GM12878 (cell line): Measurements from ENCODE around the gene RPS5. TPM values are rescaled to one million over a fixed set of nuclear protein-coding genes. Genes with fewer than 3 reads are reported as not detected.
"Not testable (repeated sequence)": the region's sequence is repeated elsewhere in the genome, so short reads cannot be mapped to it uniquely, and the experiment has no call there.

Experiments
- ATAC-seq: fragments of 200-7000 bp; cut with Tn5 transposase; 3 replicates; pipeline ENCODE4 v1.9.1; 2020; ENCODE audit warnings: mild to moderate bottlenecking, moderate library complexity
- BruUV-seq: library from RNA; stranded (reverse); fragments of 400-500 nt; replicated peaks from 2 replicates; lab custom pipeline; 2021; lab: Mats Ljungman, UMichigan
- CTCF ChIA-PET: fragments of 300-600 bp; sonication (Branson Sonifier 250); formaldehyde crosslinking; extraction: SDS; loops from one replicate; lab custom pipeline; 2021; ENCODE audit warnings: inconsistent platforms; lab: Yijun Ruan, JAX
- POLR2A ChIA-PET: fragments of 350-600 bp; formaldehyde crosslinking; extraction: SDS; loops from one replicate; lab custom pipeline; 2021; ENCODE audit warnings: inconsistent platforms; lab: Charles Lee
- RAD21 ChIA-PET: fragments of 300-600 bp; sonication (Branson Sonifier 250); formaldehyde crosslinking; loops from one replicate; lab custom pipeline; 2023; ENCODE audit warnings: antibody characterized with exemption; ENCODE audit not compliant: unreplicated experiment; lab: Charles Lee
- SMC1A ChIA-PET: fragments of 300-600 bp; sonication (Branson Sonifier 250); formaldehyde crosslinking; loops from one replicate; lab custom pipeline; 2023; ENCODE audit not compliant: unreplicated experiment, uncharacterized antibody; lab: Charles Lee
- DNase-seq: peaks from one replicate; pipeline ENCODE4 v3.0.0-alpha.2; 2011; ENCODE audit warnings: low read depth, low spot score
- FAIRE-seq: peaks from 3 replicates; lab custom pipeline; 2011; peaks lifted over from hg19 to GRCh38; lab: Jason Lieb, UNC
- H2AFZ ChIP-seq: 2 replicates; pipeline ENCODE4 v1.6.0; 2011; ENCODE audit warnings: low read depth, low read length, control low read depth; ENCODE audit not compliant: control insufficient read depth
- H3K27ac ChIP-seq: 2 replicates; pipeline ENCODE4 v1.5.1; 2011; ENCODE audit warnings: control low read depth; ENCODE audit not compliant: control insufficient read depth, insufficient read depth
- H3K27me3 ChIP-seq, 2 experiments: replicated peaks in 1 of 2; 2 replicates each; pipeline versions ENCODE4 v1.6.0 to v1.6.1; 2011; ENCODE audit warnings: low read length in 1 of 2; ENCODE audit not compliant: control insufficient read depth in 2 of 2, insufficient read depth in 2 of 2
- H3K36me3 ChIP-seq, 2 experiments: 2 replicates each; pipeline ENCODE4 v1.5.1; 2011; ENCODE audit warnings: low read length in 1 of 2; ENCODE audit not compliant: control insufficient read depth in 2 of 2, insufficient read depth in 2 of 2
- H3K4me1 ChIP-seq: 2 replicates; pipeline ENCODE4 v1.6.1; 2011; ENCODE audit warnings: mild to moderate bottlenecking, low read length, moderate library complexity, mixed read lengths; ENCODE audit not compliant: control insufficient read depth, insufficient read depth
- H3K4me2 ChIP-seq: 2 replicates; pipeline ENCODE4 v1.6.0; 2011; ENCODE audit warnings: control low read depth; ENCODE audit not compliant: control insufficient read depth, insufficient read depth
- H3K4me3 ChIP-seq: fragments of 200-600 bp; sonication (generic); 2 replicates; pipeline ENCODE4 v1.5.1; 2016
- H3K79me2 ChIP-seq: 2 replicates; pipeline ENCODE4 v1.6.0; 2011; ENCODE audit warnings: low read length; ENCODE audit not compliant: control insufficient read depth, insufficient read depth
- H3K9ac ChIP-seq: 2 replicates; pipeline ENCODE4 v1.8.0; 2011; ENCODE audit warnings: low read length, control low read depth, mixed read lengths; ENCODE audit not compliant: control insufficient read depth, insufficient read depth
- H3K9me3 ChIP-seq: replicated peaks from 3 replicates; pipeline ENCODE4 v1.5.1; 2011; ENCODE audit warnings: mild to moderate bottlenecking, low read length; ENCODE audit not compliant: control insufficient read depth, insufficient read depth
- H4K20me1 ChIP-seq: 2 replicates; pipeline ENCODE4 v1.6.0; 2011; ENCODE audit not compliant: control insufficient read depth, insufficient read depth
- HDAC2 ChIP-seq: fragments of 200-600 bp; sonication (generic); IDR thresholded peaks from 2 replicates; pipeline ENCODE4 v1.6.1; 2017
- LARP7 ChIP-seq: fragments of 450-650 bp; IDR thresholded peaks from 2 replicates; pipeline ENCODE4 v1.6.1; 2017; ENCODE audit warnings: mild to moderate bottlenecking
- MYC ChIP-seq: IDR thresholded peaks from 2 replicates; pipeline ENCODE4 v1.6.1; 2011; ENCODE audit warnings: mild to moderate bottlenecking, low read length, moderate library complexity, inconsistent platforms; ENCODE audit not compliant: insufficient read depth, insufficient replicate concordance, insufficient read length, severe bottlenecking
- PAX8 ChIP-seq: fragments of 450-650 bp; IDR thresholded peaks from 2 replicates; pipeline ENCODE4 v1.6.1; 2017; ENCODE audit warnings: mild to moderate bottlenecking, moderate library complexity
- POU2F2 ChIP-seq: IDR thresholded peaks from 3 replicates; pipeline ENCODE4 v1.6.1; 2011; ENCODE audit warnings: low read depth, mild to moderate bottlenecking, low read length, borderline replicate concordance
- SIN3A ChIP-seq: IDR thresholded peaks from 2 replicates; pipeline ENCODE4 v1.6.1; 2012; ENCODE audit warnings: low read depth, low read length, improper control_type of control experiment
- STAT1 ChIP-seq: fragments of 450-650 bp; conservative IDR thresholded peaks from 2 replicates; pipeline ENCODE4 v1.6.1; 2014; ENCODE audit warnings: antibody characterized with exemption, mild to moderate bottlenecking
- WGBS: methylation state at CpG from one replicate; pipeline ENCODE4 v1.1.6; 2016; ENCODE audit warnings: low lambda C conversion rate; ENCODE audit not compliant: insufficient replicate concordance, insufficient coverage; ENCODE audit errors: missing lambda C conversion rate; 5-methylcytosine and 5-hydroxymethylcytosine counted together
- in situ Hi-C: fragments of 300-500 bp; cut with MboI; formaldehyde crosslinking; loops from 9 replicates; pipeline ENCODE4 v1.14.3; 2018; ENCODE audit warnings: mixed read lengths
- intact Hi-C: fragments of 100-400 bp; cut with micrococcal nuclease; formaldehyde crosslinking; loops from one replicate; pipeline ENCODE4 v1.14.2; 2022; ENCODE audit not compliant: unreplicated experiment
- polyA plus RNA-seq, 11 experiments: library from polyadenylated mRNA; depleted of rRNA in 4 of 11; unstranded in 6 of 11; stranded (reverse) in 5 of 11; fragments of >200 nt; fragmentation: Nextera tagmentation in 4 of 11; fragmentation: Illumina TruSeq in 1 of 11; extraction: Ambion mirVana in 4 of 11; extraction: Trizol in 1 of 11; gene quantifications; 1 replicate in 1 of 11; 2 replicates in 10 of 11; pipeline versions ENCODE4 v1.2.1 to v1.2.3, GENCODE V29; 2011 to 2016; ENCODE audit warnings: inconsistent platforms in 2 of 11, missing spikeins in 2 of 11, low read depth in 1 of 11
- total RNA-seq, 4 experiments: library from RNA; depleted of rRNA in 3 of 4; stranded (reverse); fragments of >200 nt in 3 of 4; fragmentation: Illumina TruSeq in 1 of 4; extraction: Trizol in 1 of 4; gene quantifications; 2 replicates each; pipeline versions ENCODE4 v1.2.1 to v1.2.3, GENCODE V29; 2013 to 2021
- TF ChIP-seq, protein P1 (sequence below): IDR thresholded peaks from 2 replicates; pipeline ENCODE4 v1.6.1; 2012; ENCODE audit warnings: low read depth, low read length, improper control_type of control experiment
- TF ChIP-seq, protein P2 (sequence below): fragments of 450-650 bp; IDR thresholded peaks from 2 replicates; pipeline ENCODE4 v1.6.1; 2018; ENCODE audit warnings: mild to moderate bottlenecking, low read depth, moderate library complexity; ENCODE audit not compliant: partially characterized antibody
- TF ChIP-seq, protein P3 (sequence below): IDR thresholded peaks from 2 replicates; pipeline ENCODE4 v1.6.1; 2011; ENCODE audit warnings: low read depth, mild to moderate bottlenecking, low read length, moderate library complexity, borderline replicate concordance; ENCODE audit errors: extremely low read depth

Gene RPS5
- total and polyA plus RNA-seq, 10 of the 15 experiments (the other 5 are each of a cell fraction or from before 2014, with no cell fraction given), result 1,284 to 3,652 (median 1,922) TPM

DNA sequence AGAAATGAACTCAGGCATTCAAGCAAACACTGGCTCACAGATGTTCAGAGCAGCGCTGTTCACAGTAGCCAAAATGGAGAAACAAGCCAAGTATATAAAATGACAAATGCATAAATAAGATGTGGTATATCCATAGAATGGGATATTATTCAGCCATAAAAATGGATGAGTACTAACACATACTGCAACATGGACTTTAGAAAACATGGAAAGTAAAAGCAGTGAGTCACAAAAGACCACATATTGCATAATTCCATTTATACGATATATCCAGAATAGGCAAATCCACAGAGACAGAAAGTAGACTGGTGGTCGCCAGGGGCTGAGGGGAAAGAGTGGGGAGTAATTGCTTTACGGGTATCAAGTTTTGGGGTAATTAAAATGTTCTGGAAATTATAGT, 12.9 kb upstream of the RPS5 start:
- Histone ChIP-seq H3K4me1 (no peaks in the 10 kb centered on the region; the same call in 1 of the 2 replicates), H3K4me3 (no peak overlapping the region), H3K9ac (no peak overlapping the region), H4K20me1 (no peaks in the 10 kb centered on the region), H3K36me3 (no peaks in the 10 kb centered on the region), H3K27me3 (no peaks in the 10 kb centered on the region), H3K27ac (no peak overlapping the region), H2AFZ (no peak overlapping the region), H3K4me2 (no peak overlapping the region), H3K79me2 (no peaks in the 10 kb centered on the region), H3K9me3 (no peaks in the 10 kb centered on the region)
- CTCF ChIA-PET, result interaction anchor here (1.5 kb wide), 1 partner anchor 9 kb away, joined by 4 read pairs; no protein-coding TSS in a partner anchor
- intact Hi-C loops (no loop called here), in situ Hi-C loops (no loop called here)
- RAD21 ChIA-PET, result no interaction called here
- TF ChIP-seq PAX8, result no peak
- no peak for TF ChIP-seq LARP7
- TF ChIP-seq STAT1, result no peak
- TF ChIP-seq HDAC2, result no peak
- TF ChIP-seq, protein P1, sequence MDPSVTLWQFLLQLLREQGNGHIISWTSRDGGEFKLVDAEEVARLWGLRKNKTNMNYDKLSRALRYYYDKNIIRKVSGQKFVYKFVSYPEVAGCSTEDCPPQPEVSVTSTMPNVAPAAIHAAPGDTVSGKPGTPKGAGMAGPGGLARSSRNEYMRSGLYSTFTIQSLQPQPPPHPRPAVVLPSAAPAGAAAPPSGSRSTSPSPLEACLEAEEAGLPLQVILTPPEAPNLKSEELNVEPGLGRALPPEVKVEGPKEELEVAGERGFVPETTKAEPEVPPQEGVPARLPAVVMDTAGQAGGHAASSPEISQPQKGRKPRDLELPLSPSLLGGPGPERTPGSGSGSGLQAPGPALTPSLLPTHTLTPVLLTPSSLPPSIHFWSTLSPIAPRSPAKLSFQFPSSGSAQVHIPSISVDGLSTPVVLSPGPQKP, result no peak
- TF ChIP-seq, protein P2, sequence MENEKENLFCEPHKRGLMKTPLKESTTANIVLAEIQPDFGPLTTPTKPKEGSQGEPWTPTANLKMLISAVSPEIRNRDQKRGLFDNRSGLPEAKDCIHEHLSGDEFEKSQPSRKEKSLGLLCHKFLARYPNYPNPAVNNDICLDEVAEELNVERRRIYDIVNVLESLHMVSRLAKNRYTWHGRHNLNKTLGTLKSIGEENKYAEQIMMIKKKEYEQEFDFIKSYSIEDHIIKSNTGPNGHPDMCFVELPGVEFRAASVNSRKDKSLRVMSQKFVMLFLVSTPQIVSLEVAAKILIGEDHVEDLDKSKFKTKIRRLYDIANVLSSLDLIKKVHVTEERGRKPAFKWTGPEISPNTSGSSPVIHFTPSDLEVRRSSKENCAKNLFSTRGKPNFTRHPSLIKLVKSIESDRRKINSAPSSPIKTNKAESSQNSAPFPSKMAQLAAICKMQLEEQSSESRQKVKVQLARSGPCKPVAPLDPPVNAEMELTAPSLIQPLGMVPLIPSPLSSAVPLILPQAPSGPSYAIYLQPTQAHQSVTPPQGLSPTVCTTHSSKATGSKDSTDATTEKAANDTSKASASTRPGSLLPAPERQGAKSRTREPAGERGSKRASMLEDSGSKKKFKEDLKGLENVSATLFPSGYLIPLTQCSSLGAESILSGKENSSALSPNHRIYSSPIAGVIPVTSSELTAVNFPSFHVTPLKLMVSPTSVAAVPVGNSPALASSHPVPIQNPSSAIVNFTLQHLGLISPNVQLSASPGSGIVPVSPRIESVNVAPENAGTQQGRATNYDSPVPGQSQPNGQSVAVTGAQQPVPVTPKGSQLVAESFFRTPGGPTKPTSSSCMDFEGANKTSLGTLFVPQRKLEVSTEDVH, result no peak
- TF ChIP-seq SIN3A, result no peak
- no peak for TF ChIP-seq MYC
- TF ChIP-seq POU2F2, result no peak
- TF ChIP-seq, protein P3, sequence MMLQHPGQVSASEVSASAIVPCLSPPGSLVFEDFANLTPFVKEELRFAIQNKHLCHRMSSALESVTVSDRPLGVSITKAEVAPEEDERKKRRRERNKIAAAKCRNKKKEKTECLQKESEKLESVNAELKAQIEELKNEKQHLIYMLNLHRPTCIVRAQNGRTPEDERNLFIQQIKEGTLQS, result no peak
- no peak for DNase-seq
- no peak for FAIRE-seq
- 91% methylated on average over 4 of the region's 4 CpGs for WGBS
- no TSS peak for BruUV-seq
- POLR2A ChIA-PET, result interaction anchor here (1.1 to 1.4 kb wide), 2 partner anchors 9 to 12 kb away, joined by 4 read pairs; partner anchors contain the start of gene ZNF497
- no peak for ATAC-seq
- SMC1A ChIA-PET, result interaction anchor here (1.1 to 2.7 kb wide), 2 partner anchors 10 to 11 kb away, joined by 3 to 7 read pairs; partner anchors contain the start of gene ZNF497

DNA sequence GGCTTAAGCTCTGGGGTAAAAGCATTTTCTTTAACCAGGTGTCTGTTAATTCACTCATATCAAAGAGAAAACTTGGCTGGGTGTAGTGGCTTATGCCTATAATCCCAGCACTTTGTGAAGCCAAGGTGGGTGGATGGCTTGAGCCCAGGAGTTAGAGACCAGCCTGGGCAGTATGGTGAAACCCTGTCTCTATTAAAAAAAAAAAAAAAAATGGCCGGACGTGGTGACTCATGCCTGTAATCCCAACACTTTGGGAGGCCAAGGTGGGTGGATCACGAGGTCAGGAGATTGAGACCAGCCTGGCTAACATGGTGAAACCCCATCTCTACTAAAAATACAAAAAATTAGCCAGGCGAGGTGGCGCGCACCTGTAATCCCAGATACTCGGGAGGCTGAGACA, 10.3 kb upstream of the RPS5 start:
- BruUV-seq, DNase-seq, H3K4me2 ChIP-seq, CTCF ChIA-PET, intact Hi-C loops, H3K9me3 ChIP-seq, H3K27ac ChIP-seq, H3K79me2 ChIP-seq, FAIRE-seq, SMC1A ChIA-PET, ATAC-seq, H3K9ac ChIP-seq, H4K20me1 ChIP-seq, H2AFZ ChIP-seq, H3K36me3 ChIP-seq, H3K4me3 ChIP-seq, H3K4me1 ChIP-seq, in situ Hi-C loops, H3K27me3 ChIP-seq: not testable (repeated sequence)
- 63% methylated on average over 6 of the region's 7 CpGs for WGBS
- POLR2A ChIA-PET, result interaction anchor here (2.2 kb wide), 1 partner anchor 14 kb away, joined by 5 read pairs; the partner anchor contains the start of gene ZNF497
- RAD21 ChIA-PET, result interaction anchor here (0.7 to 1.3 kb wide), 2 partner anchors 14 to 30 kb away, joined by 3 to 4 read pairs; partner anchors contain the start of gene ZNF497
